ENCODE data around the gene TUBA1C. TPM values are rescaled to one million over a fixed set of nuclear protein-coding genes. Genes with fewer than 3 reads are reported as not detected.
"Not testable (repeated sequence)": the region's sequence is repeated elsewhere in the genome, so short reads cannot be mapped to it uniquely, and the experiment has no call there.

Gene TUBA1C
- total RNA-seq, 1 donor = 609 TPM

GRCh38 chr12:49277466-49277865 lies 12.6 kb downstream of the TUBA1C start:
- H3K4me3 ChIP-seq (ENCODE audit: low read depth, low read length) = no peak overlapping the region
- TF ChIP-seq CTCF (IDR thresholded peaks at IDR 0.05; ENCODE audit: insufficient read depth, low read depth, low read length) = no peak
- no peak for DNase-seq (ENCODE audit: low read depth)

- TF ChIP-seq CTCF (IDR thresholded peaks at IDR 0.05; ENCODE audit: insufficient read depth, low read depth, low read length) = no peak
- no peak overlapping the region for H3K4me3 ChIP-seq (ENCODE audit: low read depth, low read length)
- no peak for DNase-seq (ENCODE audit: low read depth)
Observed at GRCh38 chr12:49279706-49280159, 14.9 kb downstream of the TUBA1C start.

GRCh38 chr12:49280545-49280944 lies 15.7 kb downstream of the TUBA1C start:
- not testable (repeated sequence) for H3K4me3 ChIP-seq (ENCODE audit: low read depth, low read length); DNase-seq (ENCODE audit: low read depth)

GRCh38 chr12:49282302-49282701 lies 17.4 kb downstream of the TUBA1C start:
- DNase-seq (ENCODE audit: low read depth) = no peak
- TF ChIP-seq CTCF (IDR thresholded peaks at IDR 0.05; ENCODE audit: insufficient read depth, low read depth, low read length) = no peak

GRCh38 chr12:49282740-49283375 lies 18.0 kb downstream of the TUBA1C start:
- not testable (repeated sequence) for DNase-seq (ENCODE audit: low read depth); H3K4me3 ChIP-seq (ENCODE audit: low read depth, low read length)

More at GRCh38 chr12:49282302-49282701, 17.4 kb downstream of the TUBA1C start:
- H3K4me3 ChIP-seq (ENCODE audit: low read depth, low read length) = no peak overlapping the region

GRCh38 chr12:49283541-49284429 lies 18.9 kb downstream of the TUBA1C start:
- H3K4me3 ChIP-seq (ENCODE audit: low read depth, low read length) = no peak overlapping the region
- DNase-seq (ENCODE audit: low read depth) = no peak
- TF ChIP-seq CTCF (IDR thresholded peaks at IDR 0.05; ENCODE audit: insufficient read depth, low read depth, low read length) = peak; percentile 24

- DNase-seq (ENCODE audit: low read depth) = no peak
- no peak overlapping the region for H3K4me3 ChIP-seq (ENCODE audit: low read depth, low read length)
- TF ChIP-seq CTCF (IDR thresholded peaks at IDR 0.05; ENCODE audit: insufficient read depth, low read depth, low read length) = no peak
Observed at GRCh38 chr12:49284672-49285071, 19.8 kb downstream of the TUBA1C start.

All from fibroblast of villous mesenchyme (primary cell).